GM19452 (cell line): ENCODE measurements around the gene ZNF446.
"Not testable (repeated sequence)": the region's sequence is repeated elsewhere in the genome, so short reads cannot be mapped to it uniquely, and the experiment has no call there.

Experiments
- ATAC-seq: cut with Tn5 transposase; IDR thresholded peaks from one replicate; pipeline ENCODE4 v1.9.1; 2021; ENCODE audit not compliant: unreplicated experiment

ZNF446 gene

GRCh38 chr19:58475714-58476497, at the start of gene ZNF446:
Gene ZNF446, plus strand, starts transcription at chr19:58476352. Its CDS starts 867 bp downstream, at chr19:58477219.
- ATAC-seq, result peak; percentile 83

- no peak for ATAC-seq
These were observed 47.5 kb upstream of the ZNF446 start for GRCh38 chr19:58428617-58429016.

GRCh38 chr19:58429745-58430144, 46.4 kb upstream of the ZNF446 start:
- no peak for ATAC-seq

GRCh38 chr19:58434217-58434616, 41.9 kb upstream of the ZNF446 start:
- no peak for ATAC-seq

GRCh38 chr19:58439576-58440554, 36.3 kb upstream of the ZNF446 start, which contains the start of gene ZNF132:
Gene ZNF132, minus strand, starts transcription at chr19:58440153. Its CDS starts 332 bp downstream, at chr19:58439821.
- ATAC-seq, result peak; percentile 94

GRCh38 chr19:58440556-58440955, 35.6 kb upstream of the ZNF446 start:
- no peak for ATAC-seq

GRCh38 chr19:58442986-58443385, 33.2 kb upstream of the ZNF446 start:
- not testable (repeated sequence) for ATAC-seq

GRCh38 chr19:58448860-58449259, 27.3 kb upstream of the ZNF446 start:
- not testable (repeated sequence) for ATAC-seq

GRCh38 chr19:58449980-58450379, 26.2 kb upstream of the ZNF446 start:
- not testable (repeated sequence) for ATAC-seq

GRCh38 chr19:58450856-58451357, 25.2 kb upstream of the ZNF446 start:
- no peak for ATAC-seq

- ATAC-seq, result peak; percentile 96
These were observed 24.6 kb upstream of the ZNF446 start, which contains the start of gene ZNF324B for GRCh38 chr19:58451358-58452101. Gene ZNF324B, plus strand, starts transcription at chr19:58451622. Its CDS starts 2,080 bp downstream, at chr19:58453702.

- no peak for ATAC-seq
These were observed 22.4 kb upstream of the ZNF446 start for GRCh38 chr19:58453743-58454142.

- no peak for ATAC-seq
These were observed 20.8 kb upstream of the ZNF446 start for GRCh38 chr19:58455306-58455705.

GRCh38 chr19:58456111-58456510, 20.0 kb upstream of the ZNF446 start:
- ATAC-seq, result no peak

GRCh38 chr19:58460039-58460438, 16.1 kb upstream of the ZNF446 start:
- ATAC-seq, result no peak

GRCh38 chr19:58466089-58466759, 9.9 kb upstream of the ZNF446 start:
- ATAC-seq, result peak; percentile 31

GRCh38 chr19:58466760-58467589, 9.2 kb upstream of the ZNF446 start, which contains the start of gene ZNF324:
Gene ZNF324, plus strand, starts transcription at chr19:58467080. Its CDS starts 2,106 bp downstream, at chr19:58469186.
- ATAC-seq, result peak; percentile 86

- no peak for ATAC-seq
These were observed 7.8 kb upstream of the ZNF446 start for GRCh38 chr19:58468216-58468839.
